AG20443 (cell line): Measurements from ENCODE around the gene SLC16A10.
A peak's percentile ranks its signal among the peaks of the same experiment; 100 is the strongest.
"Not testable (repeated sequence)": the region's sequence is repeated elsewhere in the genome, so short reads cannot be mapped to it uniquely, and the experiment has no call there.

Source experiments
- DNase-seq: peaks from one replicate; pipeline ENCODE4 v3.0.0; 2012; ENCODE audit warnings: low spot score, mixed read lengths

SLC16A10 gene, protein sequence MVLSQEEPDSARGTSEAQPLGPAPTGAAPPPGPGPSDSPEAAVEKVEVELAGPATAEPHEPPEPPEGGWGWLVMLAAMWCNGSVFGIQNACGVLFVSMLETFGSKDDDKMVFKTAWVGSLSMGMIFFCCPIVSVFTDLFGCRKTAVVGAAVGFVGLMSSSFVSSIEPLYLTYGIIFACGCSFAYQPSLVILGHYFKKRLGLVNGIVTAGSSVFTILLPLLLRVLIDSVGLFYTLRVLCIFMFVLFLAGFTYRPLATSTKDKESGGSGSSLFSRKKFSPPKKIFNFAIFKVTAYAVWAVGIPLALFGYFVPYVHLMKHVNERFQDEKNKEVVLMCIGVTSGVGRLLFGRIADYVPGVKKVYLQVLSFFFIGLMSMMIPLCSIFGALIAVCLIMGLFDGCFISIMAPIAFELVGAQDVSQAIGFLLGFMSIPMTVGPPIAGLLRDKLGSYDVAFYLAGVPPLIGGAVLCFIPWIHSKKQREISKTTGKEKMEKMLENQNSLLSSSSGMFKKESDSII

DNA sequence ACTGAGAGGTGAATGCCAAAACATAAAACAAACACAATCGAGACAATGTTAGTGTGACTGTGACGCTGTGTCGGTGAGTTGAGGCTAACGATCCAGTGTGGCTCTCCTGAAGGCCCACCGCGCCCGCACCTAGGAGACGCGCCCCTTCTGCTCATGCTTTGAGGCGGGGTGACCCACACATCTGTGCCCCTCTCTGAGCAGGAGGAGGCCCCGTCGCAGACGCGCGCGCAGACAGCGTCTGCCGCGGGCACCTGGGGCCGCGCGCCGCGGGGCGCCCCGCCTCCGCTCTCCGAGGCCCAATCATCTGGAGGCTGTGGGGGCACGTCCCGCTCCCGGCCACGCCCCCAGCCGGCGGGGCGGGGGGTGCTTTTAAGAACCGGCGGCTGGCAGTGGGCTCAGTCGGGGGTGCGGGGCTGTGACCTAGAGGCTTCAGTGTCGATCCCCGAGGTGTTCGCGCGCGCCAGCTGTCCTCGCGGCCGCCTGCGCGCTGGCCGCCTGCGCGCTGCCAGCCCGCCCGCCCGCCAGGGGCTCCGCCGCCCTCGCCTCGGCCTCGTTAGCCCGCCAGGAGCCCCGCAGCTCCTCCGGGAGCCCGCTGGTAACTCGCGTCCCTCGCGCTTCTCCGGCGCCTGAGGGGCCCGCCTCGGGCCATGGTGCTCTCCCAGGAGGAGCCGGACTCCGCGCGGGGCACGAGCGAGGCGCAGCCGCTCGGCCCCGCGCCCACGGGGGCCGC lies at the start of gene SLC16A10:
SLC16A10 (plus strand) TSS at position 398 of the 730 bp plus-strand sequence; CDS start at position 648, 250 bp downstream.
- peak; percentile 60 for DNase-seq

DNA sequence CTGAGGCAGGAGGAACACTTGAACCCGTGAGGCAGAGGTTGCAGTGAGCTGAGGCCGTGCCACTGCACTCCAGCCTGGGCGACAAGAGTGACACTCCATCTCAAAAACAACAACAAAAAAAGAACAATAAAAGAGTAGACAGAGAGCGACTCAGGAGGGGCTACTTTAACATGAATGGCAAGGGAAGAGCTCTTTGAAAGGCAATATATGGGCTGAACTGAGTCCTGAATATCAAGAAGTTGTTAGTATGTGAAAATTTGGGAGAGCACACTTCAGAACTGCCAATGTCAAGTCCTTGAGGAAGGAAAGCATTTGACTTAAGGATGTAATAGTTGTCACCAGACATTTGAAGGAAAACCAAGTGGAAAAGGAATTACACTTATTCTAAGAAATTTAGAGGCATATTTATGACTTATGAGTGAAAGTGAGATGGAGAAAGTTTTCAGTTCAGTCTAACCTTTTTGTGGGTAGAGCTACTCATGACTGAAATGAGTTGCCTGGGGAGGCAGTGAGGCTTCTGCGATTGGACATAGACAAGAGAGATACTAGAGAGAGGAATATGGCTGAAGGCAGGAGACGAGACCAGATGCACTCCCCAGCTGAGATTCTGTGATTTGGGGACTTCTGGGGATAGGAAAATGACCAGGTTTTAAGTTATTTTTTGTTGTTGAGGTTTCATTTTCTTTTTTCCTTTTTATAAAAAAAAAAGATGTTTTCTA lies 48.6 kb upstream of the SLC16A10 start:
- no peak for DNase-seq

DNA sequence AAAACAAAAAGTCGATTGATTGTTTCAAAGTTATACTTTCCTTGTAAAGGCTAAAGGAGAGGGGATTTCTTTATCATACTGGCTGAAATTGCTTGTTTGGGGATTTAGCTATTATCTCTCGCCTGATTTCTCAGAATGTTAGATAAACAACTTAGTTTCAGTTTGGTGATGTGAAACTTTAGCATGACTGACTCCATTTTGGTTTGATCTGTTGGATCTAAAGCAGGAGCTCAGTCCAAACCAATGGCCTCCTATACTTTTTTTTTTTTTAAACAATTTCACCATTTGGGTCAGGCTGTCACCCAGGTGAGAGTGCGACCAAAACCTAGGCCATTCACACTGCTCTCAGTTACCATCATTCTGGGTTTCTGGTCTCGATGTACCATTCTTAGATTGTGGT lies 45.4 kb upstream of the SLC16A10 start:
- no peak for DNase-seq

DNA sequence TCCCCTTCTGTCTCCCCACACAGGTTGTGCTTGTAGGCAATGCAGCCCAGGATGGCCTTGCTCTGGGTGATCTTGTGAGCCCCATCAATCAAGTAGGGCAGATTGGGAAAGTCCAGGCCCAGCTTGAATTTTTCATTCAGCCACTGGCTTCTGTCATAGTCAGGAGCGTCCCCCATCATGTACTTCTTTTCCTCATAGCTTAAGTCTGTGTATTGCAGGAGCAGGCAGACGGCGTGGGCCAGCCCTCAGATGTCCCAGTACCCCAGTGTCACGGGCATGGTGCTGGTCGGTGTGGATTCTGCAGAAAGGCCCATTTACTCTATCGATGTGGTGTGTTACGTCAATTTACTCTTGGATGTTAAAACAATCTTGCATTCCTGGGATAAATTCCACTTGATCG lies 40.1 kb upstream of the SLC16A10 start:
- no peak for DNase-seq

DNA sequence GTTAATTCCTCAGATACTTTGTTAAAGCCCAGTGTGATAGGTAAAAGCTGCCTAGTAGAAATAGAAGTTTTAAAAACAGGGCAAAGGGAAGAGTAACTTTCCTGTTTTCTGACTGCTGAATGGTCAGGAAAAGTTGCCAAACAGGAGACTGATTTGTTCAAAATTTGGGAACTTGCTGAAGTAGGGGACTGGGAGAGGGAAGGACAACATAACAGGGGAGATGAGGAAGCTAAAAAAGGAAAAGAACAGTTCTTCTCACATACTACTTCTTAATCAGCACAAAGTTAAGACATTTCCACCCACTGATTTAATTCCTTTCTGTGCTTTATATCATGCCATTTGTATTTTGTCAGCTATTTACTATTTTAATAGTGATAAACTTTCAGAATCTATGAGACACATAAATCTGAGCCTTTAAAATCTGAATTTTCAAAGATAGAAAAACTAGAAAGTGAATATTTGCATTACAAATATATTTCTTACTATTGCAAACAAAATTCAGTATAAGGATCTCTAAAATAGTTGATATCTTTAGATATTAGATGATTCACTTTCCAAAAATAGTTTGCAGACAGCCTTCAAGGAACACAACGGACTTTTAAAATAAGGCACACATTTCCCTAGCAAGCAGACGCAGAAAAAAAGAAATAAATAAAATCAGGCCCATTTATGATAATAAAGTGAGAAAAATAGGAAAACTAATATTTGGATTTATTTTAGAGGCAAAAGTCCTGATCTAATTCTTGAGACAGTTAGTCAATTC lies 36.9 kb upstream of the SLC16A10 start:
- no peak for DNase-seq

DNA sequence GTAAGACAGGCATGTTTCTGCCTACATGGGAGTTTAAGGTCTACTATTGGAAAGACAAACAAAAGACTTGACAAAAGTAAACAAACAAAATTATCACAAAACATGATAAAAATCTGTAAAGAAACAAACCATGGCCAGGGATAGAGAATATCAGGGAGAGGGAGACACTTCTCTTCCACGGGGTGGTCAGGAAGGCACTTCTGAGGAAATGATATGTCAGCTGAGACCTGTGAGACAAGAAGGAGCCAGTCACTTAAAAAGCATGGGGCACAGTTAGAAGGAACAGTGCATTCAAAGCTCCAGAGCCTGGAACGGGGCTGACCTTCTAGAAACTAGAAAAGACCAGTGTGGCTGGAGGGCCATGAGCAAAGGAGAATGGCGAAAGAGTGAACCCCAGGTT lies 35.1 kb upstream of the SLC16A10 start:
- DNase-seq: no peak

DNA sequence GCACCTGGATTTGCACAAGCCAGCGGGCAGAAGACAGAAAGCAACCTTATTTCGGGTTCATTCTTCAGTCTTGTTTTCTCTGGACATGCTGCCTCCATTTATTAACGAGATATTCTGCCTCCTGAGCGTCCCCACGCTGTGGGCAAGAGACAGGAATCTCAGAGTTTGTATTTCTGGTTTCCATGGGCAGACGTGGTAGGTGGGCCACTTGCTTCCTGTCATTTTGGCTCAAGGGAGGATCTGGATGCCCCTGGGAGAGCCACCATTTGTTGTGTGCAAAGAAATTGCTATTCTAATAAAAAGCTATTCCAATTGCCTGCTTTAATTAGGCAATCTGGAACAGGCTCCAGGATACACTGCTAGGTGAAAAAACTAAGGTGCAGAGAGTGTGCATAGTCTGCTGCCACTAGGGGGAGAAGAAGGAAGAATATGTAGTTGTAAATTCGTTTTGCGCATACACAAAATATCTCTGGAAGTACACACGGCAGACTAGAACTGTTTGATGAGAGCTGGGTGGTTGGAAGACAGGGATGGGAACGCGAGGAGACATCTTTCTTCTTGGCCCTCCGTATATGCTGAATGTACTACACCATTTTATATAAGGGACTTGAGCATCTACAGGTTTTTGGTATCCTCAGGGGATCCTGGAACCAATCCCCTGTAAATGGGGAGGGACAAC lies 30.1 kb upstream of the SLC16A10 start:
- peak; percentile 59 for DNase-seq

DNA sequence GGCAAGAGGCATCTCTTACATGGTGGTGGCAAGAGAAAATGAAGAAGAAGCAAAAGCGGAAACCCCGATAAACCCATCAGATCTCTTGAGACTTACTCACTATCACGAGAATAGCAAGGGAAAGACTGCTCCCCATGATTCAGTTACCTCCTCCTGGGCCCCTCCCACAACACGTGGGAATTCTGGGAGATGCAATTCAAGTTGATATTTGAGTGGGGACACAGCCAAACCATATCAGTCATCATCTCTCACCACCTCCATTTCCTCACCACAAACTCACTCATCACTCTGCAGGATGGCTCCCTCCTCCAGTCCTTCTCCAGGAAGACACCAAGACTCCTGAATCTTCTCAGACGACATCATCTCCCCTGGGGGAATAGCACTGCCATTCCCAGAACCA lies 25.8 kb upstream of the SLC16A10 start:
- no peak for DNase-seq

DNA sequence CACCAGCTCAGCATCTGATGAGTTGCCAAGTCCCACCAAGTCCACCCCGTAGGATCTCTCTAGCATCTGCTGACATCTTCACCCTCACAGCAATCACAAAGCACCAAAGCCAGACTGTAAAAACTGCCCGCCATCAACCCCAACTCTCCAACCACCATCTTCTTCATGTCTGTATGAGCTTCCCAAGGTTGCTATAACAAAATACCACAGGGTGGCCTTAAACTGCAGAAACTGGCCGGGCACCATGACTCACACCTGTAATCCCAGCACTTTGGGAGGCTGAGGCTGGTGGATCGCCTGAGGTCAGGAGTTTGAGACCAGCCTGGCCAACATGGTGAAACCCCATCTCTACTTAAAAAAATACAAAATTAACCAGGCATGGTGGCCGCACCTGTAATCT lies 25.3 kb upstream of the SLC16A10 start:
- not testable (repeated sequence) for DNase-seq

DNA sequence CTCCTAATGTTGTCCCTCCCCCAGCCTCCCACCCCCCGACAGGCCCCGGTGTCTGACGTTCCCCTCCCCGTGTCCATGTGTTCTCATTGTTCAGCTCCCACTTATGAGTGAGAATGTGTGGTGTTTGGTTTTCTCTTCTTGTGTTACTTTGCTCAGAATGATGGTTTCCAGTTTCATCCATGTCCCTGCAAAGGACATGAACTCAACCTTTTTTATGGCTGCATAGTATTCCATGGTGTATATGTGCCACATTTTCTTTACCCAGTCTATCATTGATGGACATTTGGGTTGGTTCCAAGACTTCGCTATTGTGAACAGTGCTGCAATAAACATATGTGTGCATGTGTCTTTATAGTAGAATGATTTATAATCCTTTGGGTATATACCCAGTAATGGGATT lies 24.4 kb upstream of the SLC16A10 start:
- DNase-seq: not testable (repeated sequence)

DNA sequence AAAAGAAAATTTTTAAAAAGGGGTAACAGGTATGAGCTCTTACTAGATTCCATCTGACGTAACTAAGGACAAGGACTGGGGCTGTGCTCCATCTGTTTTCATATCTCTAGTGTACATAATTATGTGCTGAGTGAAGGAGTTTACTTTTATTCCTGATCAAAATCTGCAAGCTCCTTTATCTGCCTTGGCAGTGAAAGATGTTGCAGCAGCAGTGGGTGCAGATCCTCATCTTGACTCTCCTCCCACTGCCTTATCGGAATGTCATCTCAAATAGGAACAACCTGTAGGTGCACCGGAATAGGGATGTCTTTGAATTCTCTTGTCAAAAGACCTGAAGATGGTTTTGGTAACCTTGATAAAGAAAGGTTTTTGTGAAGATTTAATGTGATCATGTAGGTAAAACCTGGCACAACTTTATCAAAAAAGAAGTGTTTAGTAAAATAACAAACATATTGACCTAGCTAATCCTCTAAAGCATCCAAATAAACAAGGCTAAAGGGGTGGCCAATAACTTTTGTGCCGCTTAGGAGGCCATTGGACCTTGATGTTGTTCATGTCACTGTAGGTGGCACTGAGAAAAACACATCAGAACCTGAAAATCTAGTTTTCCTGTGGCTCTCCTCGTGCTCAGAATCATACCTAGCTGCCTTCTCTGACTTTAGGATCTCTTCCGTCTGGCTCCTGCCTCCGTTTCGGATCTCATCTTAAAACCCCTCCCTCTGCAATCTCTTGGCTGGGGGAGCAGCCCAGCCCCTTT lies 19.0 kb upstream of the SLC16A10 start:
- no peak for DNase-seq

DNA sequence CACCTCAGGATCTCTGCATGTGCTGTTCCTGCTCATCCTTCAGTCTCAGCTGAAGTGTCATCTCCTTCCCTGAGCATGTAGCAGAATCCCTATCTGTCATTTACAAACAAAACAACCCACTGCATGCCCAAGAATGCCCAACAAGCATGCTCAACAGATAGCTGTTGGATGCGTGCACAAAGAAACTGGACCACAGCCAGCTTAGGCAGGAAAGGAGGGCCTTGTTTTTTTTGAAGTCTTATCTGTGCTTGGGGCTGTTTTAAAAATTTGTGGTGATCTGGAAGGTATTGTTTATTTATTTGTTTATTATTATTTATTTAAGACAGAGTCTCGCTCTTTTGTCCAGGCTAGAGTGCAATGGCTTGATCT lies 18.5 kb upstream of the SLC16A10 start:
- no peak for DNase-seq

DNA sequence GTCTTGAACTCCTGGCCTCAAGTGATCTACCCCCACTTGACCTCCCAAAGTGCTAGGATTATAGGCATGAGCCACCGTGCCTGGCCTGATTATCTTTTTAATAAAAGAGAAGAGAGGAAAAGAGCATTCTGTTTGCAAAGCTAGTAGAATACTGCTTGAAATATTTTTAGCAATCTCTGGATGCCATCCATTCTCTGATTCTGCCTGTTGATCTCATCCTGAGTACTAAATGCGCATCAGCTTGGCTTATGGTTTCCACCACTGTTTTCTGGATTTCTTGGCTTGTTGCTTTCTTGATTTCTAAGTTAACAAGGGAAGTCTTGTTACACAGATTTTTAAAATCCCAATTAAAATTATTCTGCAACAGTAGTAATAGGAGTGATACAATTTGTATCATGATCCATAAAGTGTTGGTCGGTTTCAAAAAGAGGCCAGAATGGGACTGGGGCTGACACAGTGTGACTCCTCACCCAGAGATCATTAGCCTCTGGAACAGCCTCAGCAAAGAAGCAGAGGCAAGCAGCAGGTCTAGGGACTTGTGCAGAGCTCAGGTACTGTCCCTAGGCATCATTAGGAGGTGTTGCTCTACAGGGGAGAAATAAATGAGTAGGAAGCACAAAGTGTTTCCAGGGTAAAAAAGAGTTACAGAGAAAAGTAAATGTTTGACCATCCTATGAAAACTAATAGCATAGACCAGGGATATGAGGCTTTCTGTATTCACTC lies 17.8 kb upstream of the SLC16A10 start:
- no peak for DNase-seq

DNA sequence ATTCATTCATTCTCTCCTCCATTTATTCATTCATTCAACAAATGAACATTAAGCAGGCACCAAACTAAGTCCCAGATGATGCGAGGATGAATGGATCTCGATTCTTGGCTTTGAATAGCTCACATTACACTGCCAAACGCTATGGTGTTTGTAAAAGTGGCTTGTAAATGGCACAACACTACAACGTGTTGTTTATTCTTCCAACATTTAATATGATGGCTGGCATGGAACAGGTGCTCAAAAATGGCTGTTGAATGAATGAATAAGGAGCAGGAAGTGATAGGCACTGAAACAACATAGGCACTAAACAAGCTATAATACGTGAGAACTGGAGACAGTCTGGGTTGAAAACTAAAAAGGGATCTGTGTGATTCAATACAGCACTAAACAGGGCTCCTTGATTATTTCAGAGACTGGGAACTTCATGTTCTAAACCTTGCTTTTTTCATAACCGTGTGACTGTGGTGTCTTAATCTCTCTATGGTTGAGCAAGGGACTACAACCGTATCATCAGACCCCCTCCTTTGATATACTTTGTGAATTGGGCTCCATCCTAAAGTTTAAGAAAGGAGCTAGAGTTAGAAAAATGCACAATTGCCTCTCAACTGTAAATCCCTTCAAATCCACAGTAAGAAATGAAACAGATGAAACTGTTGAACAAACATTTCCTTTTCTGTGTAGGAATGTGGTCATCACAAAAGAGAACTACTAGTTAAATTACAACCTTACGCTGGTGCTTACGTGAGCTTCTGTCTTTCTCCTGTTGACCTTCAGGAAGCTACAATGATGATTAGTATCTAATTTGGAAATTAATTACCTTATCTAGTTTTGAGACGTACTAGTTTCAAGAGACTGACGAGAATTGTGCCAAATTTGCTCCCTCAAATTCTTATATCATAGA lies 16.9 kb upstream of the SLC16A10 start:
- DNase-seq: no peak

DNA sequence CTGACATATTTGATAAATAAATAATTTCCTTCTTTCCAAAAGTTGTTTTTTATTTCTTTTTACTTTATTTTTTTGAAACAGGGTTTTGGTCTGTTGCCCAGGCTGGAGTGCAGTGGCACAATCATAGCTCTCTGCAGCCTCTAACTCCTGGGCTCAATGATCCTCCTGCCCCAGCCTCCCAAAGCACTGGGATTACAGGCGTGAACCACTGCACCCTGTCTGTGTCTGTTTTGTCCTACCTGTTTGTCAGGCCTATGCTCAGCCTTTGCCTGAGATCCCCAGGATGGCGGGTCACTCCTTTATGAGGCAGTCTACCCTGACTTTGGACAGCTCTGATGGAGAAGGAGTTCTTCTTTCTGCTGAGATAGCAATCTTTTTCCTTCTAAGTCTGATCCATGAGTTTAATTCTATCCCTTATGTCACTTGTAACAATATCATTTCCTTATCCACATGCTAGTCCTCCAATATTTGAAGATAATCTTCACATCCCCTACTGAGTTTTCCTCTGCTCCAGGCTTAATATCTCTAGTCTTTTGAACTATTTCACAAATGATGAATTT lies 14.4 kb upstream of the SLC16A10 start:
- DNase-seq: no peak

DNA sequence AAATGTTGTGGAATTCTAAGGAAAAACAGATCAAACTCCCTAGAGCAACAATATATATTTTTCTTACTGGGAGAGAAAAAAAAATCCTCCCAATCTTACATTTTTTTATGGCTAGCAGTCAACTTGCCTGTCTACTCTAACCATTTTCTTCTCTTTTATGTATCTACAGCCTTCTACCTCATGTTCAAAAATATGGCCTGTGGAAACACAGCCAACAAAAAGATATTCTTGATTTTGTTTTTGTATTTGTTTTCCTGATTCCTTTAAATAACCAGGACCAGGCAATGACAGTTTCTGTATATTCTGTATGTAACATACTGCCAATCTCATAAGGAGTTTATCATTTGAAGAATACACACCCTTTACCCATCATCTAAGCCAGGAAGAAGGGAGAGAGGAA lies 13.0 kb upstream of the SLC16A10 start:
- DNase-seq: no peak

DNA sequence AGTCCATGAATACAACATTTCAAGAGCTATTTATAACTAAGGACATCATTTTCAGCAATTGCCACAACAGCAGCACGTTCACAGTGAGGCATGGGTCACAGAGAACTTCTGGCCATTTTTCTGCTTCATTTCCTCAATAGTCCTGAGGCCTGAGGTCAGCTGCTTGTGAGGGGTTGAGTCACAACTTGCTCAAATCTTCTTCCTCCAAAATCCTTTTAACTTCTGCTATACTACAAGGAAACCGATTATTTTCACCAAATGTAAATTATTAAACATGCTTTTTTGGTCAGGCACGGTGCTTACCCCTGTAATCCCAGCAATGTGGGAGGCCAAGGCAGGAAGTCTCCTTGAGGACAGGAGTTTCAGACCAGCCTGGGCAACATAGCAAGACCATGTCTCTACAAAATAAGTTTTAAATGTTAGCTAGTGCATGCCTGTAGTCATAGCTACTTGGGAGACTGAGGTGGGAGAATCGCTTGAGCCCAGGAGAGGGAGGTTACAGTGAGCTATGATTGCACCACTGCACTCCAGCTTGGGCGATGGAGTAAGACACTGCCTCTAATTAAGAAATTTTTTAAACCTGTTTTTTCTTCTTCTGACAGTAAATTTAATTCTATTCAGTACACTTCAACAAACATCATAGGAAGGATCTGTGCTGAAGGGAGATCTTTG lies 11.1 kb upstream of the SLC16A10 start:
- DNase-seq: no peak

DNA sequence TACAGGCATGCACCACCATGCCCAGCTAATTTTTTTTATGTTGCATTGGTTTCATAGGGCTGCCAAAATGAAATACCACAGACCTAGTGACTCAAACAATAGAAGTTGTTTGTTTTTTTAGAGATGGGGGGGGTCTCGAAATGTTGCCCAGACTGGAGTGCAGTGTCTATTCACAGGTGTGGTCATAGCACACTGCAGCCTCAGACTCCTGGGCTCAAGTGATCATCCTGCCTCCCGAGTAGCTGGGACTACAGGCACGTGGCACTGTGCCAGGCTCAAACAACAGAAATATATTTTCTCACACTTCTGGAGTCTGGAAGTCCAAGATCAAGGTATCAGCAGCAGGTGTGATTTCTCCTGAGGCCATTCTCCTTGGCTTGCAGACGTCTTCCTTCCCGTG lies 6.6 kb upstream of the SLC16A10 start:
- DNase-seq: no peak
